ENCODE measurements around the gene ZSCAN22. TPM values are rescaled to one million over a fixed set of nuclear protein-coding genes. Genes with fewer than 3 reads are reported as not detected.

ZSCAN22 gene
- total and polyA plus RNA-seq, 2 experiments from 2014 or later, result 0.86 to 2.9 TPM

- Histone ChIP-seq H3K4me3 (no peak within 1 kb of the TSS), H2AFZ (no peak within 1 kb of the TSS), H3K27ac (ENCODE audit: low read depth) (no peak within 1 kb of the TSS), H3F3A (replicated peaks; ENCODE audit: low read depth) (peaks cover 10% of the 10 kb centered on the region), H4K20me1 (replicated peaks; ENCODE audit: insufficient read depth) (no peaks in the 10 kb centered on the region; the same call in 1 of the 2 replicates), H3K4me2 (no peak within 1 kb of the TSS), H3K36me3 (ENCODE audit: insufficient read depth) (no peaks in the 10 kb centered on the region), H3K79me2 (replicated peaks; ENCODE audit: insufficient read depth) (no peaks in the 10 kb centered on the region), H3K4me1 (ENCODE audit: insufficient read depth) (no peaks in the 10 kb centered on the region; the same call in 1 of the 2 replicates), H3K9me2 (ENCODE audit: insufficient read depth) (no peaks in the 10 kb centered on the region), H3K27me3 (ENCODE audit: insufficient read depth) (peaks cover 47% of the 10 kb centered on the region)
- TF ChIP-seq ZNF462 (CRISPR knock-in tag; IDR thresholded peaks at IDR 0.05), result no peak
- TF ChIP-seq CTCF (conservative IDR thresholded peaks at IDR 0.05; ENCODE audit: low read depth in 2 of 2), result no peak
- TF ChIP-seq REST (IDR thresholded peaks at IDR 0.05; ENCODE audit: unreplicated experiment), result no peak
- TF ChIP-seq ZNF114 (CRISPR knock-in tag; IDR thresholded peaks at IDR 0.05), result no peak
- TF ChIP-seq NANOG (IDR thresholded peaks at IDR 0.05; ENCODE audit: borderline replicate concordance), result no peak
- TF ChIP-seq POLR2AphosphoS5 (IDR thresholded peaks at IDR 0.05; ENCODE audit: low read depth), result no peak
- peaks cover 3% of the 10 kb centered on the region; the same call in 2 of the 3 replicates for H3K4me1 Mint-ChIP-seq
- H3K27me3 Mint-ChIP-seq (ENCODE audit: insufficient read depth, low read depth, poor library complexity), result peaks cover 5% of the 10 kb centered on the region
- no peak within 1 kb of the TSS; the same call in 2 of the 3 replicates for H3K4me3 Mint-ChIP-seq
- H3K36me3 Mint-ChIP-seq (ENCODE audit: low read depth), result no peaks in the 10 kb centered on the region; the same call in 2 of the 3 replicates
- ATAC-seq (no peak), DNase-seq (ENCODE audit: low spot score) (no peak)
- no peak within 1 kb of the TSS for H3K27ac Mint-ChIP-seq
- H3K9me3 Mint-ChIP-seq, result no peaks in the 10 kb centered on the region
Measured at GRCh38 chr19:58352760-58353671, 26.2 kb downstream of the ZSCAN22 start, which contains the start of gene A1BG. Gene A1BG (minus strand): TSS chr19:58353492. CDS start chr19:58353437, 55 bp downstream.

Measured in GM23338 (cell line).